ENCODE results near the gene ZNF266.

Gene ZNF266

DNA sequence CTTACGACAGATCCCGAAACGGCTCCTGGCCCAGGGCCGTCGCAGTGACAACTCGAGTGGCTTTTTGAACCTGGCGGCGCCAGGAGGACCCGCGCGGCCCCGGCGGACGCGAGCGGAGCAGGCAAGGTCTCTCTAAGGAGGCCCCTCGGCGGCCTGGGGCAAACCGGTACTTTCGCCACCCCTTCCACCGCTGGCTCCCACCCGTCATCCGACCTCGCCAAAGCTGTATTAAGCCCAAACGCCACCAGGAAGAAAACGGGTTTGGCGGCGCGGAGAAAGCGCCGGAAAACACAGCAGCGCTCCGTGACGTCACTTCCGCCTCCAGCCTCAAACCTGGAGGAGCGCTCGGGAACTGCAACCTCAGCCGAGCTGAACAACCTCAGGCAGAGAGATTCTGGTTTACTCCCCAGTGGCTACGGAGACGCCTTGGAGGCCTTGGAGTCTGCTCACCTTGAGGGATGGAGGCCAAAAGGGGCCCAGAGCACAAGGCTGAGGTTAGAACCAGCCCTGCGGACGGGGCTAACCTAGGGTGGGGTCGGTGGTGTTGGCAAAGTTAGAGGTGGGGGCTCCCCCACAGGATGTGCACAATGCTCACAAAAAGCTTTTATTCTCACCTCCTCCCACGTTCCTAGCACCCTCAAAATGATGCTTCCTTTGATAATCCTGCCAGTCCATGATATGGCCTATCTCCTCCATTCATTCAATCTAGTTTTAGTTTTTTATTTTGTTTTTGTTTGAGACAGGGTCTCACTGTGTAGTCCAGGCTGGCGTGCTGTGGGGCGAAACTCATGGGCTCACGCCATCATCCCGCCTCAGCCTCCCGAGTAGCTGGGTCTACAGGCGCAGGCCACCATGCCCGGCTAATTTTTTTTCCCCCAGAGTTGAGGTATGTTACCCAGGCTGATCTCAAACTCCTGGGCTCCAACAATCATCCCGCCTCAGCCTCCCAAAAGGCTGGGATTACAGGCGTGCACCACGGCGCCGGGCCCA is at the start of gene ZNF266:
ZNF266 (minus strand) TSS at position 295 of the 990 bp plus-strand sequence. CDS start 15,484 bp downstream, outside the sequence.
- DNase-seq: peak; percentile 88

DNA sequence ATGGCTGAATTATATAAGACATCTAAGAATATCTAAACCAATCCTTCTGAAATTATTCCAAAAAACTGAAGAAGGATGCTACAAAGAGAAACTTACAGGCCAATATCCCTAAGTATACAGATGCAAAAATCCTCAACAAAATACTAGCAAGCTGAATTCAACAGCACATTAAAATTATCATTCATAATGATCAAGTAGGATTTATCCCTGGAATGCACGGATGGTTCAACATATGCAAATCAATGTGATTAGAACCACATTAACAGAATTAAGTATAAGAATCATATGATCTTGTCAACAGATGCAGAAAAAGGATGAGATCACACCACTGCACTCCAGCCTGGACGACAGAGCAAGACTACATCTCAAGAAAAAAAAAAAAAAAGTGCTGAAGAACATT is 49.8 kb upstream of the ZNF266 start:
- no peak for DNase-seq

DNA sequence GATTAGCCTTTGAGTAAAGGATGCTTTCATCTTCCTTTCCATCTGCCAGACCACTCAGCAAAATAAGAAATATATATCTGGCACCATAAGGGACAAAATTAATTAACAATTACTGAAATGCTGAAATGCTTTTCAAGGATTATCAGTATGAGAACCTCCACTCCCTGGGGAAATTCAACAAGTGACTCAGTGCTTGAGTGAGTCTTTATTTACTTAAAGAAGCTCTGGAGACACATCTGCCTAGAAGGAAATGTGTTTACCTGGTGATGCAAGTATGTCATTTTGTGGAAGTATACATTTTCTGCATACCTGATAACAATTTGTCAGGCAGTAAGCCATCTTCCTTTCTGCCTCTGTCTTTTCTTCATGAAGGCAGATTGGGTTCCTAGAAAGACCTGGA is 39.6 kb upstream of the ZNF266 start:
- no peak for DNase-seq

DNA sequence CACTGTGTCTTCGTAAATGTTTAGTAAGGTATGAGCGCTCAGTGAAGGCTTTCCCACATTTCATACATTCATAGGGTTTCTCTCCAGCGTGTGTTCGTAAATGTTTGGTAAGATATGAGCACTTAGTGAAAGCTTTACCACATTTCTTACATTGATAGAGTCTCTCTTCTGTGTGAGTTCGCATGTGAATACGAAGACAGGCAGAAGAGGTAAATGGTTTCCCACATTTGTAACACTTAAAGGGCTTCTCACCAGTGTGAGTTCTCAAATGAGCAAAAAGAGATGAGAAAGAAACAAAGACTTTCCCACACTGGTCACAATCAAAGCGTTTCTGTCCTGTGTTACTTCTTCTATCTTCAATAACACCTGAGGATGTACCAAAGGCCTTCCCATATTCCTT is 31.8 kb upstream of the ZNF266 start:
- DNase-seq: no peak

DNA sequence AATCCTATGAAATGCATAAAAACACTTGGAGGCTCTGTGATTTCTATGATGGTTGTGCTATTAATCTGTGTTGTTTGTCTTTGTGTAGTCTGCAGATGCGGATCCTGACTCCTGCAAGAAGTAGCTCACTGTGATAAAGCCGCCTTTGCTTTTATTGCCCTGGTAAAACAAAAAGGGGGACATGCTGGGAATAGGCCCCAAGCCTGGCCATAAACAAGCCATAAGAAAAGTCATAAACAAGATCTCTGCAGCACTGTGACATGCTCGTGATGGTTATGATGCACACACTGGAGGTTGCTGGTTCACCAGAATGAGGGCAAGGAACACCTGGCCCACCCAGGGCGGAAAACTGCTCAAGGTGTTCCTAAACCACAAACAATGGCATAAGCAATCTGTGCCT is 26.6 kb upstream of the ZNF266 start:
- DNase-seq: no peak

DNA sequence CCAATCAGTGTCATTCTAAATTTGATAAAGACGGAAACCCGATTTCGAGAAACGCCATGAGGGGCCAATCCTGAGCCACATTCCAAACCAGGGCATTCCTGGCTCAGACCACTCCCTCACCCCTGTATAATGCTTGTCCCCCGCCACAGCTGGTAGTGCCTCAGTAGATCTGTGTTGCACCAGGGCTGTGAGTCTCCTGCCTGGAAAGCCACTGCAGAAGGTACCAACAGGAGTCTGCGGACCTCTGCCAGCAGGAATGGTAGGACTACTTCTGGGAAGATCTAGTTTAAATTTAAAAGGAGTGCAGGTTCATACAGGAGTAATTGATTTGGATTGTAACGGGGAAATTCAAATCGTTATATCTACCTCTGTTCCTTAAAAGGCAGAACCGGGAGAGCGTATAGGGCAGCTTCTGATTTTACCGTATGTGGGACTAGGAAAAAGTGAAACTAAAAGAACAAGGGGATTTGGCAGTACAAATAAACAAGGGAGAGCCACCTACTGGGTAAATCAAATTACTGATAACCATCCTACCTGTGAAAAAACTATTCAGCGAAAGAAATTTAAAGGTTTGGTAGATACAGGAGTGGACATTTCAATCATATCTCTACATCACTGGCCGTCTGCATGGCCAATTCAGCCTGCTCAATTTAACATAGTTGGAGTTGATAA is 20.8 kb upstream of the ZNF266 start:
- no peak for DNase-seq

DNA sequence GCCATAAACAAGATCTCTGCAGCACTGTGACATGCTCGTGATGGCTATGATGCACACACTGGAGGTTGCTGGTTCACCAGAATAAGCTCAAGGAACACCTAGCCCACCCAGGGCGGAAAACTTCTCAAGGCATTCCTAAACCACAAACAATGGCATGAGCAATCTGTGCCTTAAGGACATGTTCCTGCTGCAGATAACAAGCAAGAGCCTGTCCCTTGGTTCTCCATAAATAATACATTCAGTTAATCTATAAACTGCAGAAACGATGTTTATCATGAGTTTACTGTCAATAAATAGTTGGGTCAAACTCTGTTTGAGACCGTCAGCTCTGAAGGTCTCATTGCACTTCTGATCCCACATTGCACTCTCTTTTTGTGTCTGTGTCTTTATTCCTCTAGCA is 18.6 kb upstream of the ZNF266 start:
- no peak for DNase-seq

DNA sequence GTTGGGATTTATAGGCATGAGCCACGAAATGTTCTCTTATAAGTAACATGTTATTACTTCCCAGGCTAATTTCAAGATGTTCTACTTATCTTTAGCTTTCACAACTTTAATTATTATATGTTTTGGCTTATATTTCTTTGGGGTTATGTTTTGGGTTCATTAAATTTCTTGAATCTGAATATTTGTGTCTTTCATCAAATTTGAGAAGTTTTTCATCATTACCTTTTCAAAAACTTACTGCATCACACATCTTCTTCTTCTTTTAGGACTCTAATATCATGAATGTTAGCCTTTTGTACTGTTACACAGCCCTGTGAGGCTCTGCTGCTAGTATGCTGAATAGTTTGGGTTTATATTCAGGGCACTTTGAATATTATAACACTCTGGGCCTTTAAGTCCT is 9.7 kb upstream of the ZNF266 start:
- DNase-seq: no peak

DNA sequence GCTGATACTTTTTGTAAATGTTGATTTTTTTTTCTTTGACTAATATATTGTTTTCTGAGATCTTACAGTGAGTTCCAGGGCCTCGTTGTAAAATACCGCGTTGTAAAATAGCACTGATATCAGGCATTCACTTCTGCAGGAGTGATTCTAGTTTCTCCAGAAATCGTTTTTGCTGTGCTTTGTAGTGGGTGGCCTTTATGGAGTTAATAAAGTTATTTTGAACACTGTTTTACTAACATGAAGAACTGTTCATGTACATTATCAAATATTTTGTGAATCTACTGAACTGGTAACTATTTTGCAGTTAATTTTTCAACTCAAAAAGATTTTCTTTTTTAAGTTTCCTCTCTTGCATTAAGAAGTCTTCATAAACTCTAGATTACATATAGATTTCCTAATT is 985 bp upstream of the ZNF266 start:
- DNase-seq: no peak

DNA sequence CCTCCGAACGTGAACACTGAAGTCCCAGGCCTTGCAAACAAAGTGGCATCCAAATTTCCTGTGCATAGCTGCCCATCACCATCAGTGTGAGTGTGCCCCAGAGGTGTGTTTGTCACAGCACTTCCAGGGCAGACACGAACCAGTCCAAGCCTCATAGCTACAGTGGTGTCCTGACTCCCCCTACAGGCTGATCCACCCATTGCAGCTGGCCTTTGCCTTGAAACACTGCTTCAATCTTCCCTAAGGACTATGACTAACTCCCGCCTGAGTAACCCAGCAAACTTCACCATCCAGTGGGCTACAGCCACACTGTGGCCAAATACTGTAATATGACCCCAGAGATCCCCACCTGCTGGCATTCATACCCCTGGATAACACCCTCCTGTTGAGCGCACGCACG is 3.9 kb downstream of the ZNF266 start:
- no peak for DNase-seq

DNA sequence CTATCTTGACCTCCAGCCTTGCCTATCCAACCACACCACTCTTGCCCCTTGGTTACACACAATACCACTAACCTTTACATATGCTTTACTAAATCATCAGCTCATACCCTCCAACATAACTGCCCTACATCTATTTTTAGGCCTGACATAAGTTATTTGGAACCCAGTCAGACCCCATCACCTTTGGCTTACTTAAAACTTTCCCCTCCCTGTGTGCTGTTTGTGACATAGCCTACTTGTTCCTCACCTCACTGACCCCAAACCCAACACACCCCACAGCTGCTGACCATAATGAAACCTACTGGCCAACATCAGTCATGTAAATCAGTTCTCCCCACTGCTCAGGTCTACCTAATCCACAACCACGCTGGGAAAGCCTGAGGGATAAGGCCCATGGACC is 4.9 kb downstream of the ZNF266 start:
- DNase-seq: no peak

DNA sequence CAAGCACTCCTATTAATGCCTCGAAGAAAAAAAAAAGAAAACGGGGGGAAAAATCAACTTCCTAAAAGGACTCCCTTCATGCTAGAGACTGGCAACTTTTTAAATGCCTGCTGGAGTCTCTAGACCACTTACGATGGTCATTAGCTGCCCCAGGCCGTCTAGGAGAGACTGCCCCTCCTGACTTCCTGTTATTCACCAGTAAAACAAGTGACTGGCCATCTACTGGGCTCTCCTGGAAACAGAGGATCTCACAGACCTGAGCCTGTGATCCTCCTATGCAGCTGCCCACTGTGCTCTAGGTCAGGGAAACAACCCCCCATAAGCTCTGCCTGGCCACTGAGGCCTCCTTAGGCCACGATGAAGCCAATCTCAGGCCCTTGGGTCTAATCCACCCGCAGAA is 7.4 kb downstream of the ZNF266 start:
- DNase-seq: no peak

DNA sequence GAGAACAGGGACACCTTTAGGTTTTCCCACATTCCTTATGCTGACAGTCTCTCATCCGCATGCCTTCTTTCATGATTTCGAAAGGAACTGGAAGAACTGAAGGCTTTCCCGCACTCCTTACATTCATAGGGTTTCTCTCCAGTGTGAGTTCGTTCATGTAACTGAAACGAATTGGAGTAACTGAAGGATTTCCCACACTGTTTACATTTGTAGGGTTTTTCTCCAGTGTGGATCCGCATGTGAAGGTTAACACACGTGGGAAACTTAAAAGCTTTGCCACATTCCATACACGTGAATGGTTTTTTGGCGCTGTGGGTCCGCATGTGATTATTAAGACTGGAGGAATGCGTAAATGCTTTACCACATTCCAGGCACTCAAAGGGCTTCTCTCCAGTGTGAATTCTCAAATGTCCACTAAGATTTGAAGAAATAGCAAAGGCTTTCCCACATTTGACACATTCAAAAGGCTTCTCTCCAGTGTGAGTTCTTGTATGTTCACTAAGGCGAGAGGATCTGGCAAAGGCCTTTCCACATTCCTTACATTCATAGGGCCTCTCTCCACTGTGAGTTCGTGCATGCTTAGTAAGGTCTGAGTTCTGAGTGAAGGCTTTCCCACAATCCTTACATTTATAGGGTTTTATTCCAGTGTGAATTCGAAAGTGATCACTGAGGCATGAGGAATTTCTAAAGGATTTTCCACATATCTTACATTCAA is 22.0 kb downstream of the ZNF266 start:
- DNase-seq: no peak

DNA sequence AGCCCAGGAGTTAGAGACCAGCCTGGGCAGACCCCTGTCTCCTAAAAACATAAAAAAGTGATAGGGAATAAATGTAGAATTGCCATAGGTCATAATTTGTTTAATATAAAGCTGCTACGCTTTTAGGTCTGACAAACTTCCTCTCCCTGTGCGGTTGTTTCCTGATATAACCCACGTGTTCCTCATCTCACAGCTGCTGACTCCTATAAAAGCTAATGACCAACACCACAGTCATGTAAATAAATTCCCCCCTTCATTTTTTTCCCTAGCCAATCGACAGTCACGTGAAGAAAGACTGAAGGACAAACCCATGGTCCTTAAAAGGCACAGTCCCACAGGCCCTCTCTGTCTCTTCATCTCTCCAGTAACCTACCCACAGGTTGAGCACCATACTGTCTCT is 27.5 kb downstream of the ZNF266 start:
- DNase-seq: no peak

DNA sequence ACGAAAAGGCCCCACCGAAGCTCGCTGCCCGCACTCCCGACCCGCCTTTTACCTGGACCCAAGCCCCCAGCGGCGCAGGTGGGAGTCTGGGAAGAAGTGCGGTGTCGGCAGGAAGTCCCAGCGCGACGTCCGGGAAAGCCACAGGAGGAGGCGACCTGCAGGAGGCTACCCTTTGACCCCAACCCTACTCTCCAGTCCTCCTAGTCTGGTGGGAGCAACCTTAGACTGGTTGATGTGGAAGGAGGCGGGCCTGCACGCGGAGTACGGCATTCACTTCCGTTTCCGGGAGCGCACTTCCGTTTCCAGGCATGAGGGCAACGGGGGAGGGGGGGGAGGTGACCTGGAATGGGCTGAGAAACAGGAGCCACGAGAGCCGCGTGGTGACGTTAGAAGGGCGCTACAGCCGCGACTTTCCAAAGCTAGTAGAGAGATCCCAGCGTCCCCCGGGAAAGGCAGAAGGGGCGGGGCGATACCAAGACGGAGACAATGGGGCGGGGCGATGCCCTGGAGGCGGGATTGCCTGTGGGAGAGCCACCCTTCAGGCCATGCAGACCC is 28.5 kb downstream of the ZNF266 start:
- no peak for DNase-seq

DNA sequence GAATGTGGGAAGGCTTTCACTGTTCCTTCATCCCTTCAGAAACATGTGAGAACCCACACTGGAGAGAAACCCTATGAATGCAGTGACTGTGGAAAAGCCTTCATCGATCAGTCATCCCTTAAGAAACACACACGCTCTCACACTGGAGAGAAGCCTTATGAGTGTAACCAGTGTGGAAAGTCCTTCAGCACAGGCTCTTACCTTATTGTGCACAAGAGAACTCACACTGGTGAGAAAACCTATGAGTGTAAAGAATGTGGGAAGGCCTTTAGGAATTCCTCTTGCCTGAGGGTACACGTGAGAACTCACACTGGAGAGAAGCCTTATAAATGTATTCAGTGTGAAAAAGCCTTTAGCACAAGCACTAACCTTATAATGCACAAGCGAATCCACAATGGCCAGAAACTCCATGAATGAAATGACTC is 54.0 kb downstream of the ZNF266 start:
- DNase-seq: no peak

DNA sequence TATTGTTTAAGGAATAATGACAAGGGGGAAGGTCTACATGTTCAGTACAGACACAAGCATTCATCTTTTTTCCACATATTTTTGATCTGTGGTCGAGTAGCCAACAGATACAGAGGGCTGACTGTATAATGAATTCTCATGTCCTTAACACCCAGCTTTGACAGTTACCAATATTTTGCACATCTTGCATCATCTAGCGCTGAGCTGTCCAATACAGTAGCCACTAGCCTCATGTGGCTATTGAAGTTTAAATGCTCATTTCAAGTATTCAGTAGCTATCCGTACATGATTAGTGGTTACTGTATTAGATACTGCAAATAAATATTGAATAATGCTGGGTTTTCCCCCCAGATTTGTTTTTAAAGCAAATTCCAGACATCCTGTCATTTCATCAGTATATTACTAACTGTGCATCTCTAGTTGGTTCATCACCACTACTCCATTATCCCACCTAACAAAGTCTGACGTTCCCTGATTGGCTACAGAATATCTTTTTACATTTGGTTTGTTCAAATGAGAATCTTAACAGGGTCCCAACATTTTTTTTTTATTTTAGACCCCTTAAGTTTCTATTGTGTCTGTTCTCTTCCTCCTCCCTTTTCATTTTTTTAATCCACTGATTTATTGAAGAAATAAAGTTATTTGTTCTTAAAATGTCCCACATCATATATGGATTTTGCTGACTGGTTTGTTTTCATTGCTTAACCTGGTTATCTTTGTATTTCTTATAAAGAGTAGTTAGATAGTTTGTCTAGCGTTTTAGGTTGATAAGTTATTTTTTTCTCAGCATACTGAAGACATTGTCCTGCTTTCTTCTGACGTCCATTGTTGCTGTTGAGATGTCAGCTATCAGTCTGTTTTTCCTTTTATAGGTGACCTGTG is 64.4 kb downstream of the ZNF266 start:
- DNase-seq: no peak

DNA sequence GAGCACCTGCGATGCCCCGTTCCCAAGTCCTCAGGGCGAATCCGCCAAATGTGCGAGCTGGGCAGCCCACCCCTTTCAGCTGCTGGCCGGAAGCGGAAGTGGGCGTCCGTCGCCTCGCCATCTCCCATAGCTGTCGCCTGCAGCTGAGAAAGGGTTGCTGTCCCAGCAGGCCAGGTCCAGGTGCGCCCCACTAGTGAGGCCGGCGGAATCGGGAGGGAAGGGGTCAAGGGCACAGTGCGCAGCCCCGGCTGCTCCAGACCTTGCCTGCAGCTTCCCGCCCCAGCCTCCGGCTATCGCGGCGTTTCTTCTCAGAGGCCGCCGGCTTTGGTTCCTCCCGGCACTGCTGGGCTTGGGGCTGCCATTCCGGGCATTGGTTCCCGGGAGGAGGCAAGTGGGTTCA is 72.5 kb downstream of the ZNF266 start, which contains the start of gene ZNF177:
ZNF177 (plus strand) TSS at position 109 of the 400 bp plus-strand sequence. CDS start 15,299 bp downstream, outside the sequence.
- DNase-seq: no peak
